HFF-Myc (cell line): ENCODE data around the gene FAAP100.

Source experiments
- DNase-seq: peaks from one replicate; pipeline ENCODE4 v3.0.0-alpha.2; 2011; ENCODE audit warnings: low read depth; ENCODE audit errors: extremely low read depth
- H3K4me3 ChIP-seq: replicated peaks from 2 replicates; pipeline ENCODE4 v1.5.1; 2011; ENCODE audit warnings: low read depth, mild to moderate bottlenecking, control low read depth, low read length
- TF ChIP-seq, protein P1 (sequence below): IDR thresholded peaks from 2 replicates; pipeline ENCODE4 v1.5.1; 2012; ENCODE audit warnings: mild to moderate bottlenecking, low read depth, low read length, control low read depth; ENCODE audit errors: missing control alignments

The FAAP100 gene

DNA sequence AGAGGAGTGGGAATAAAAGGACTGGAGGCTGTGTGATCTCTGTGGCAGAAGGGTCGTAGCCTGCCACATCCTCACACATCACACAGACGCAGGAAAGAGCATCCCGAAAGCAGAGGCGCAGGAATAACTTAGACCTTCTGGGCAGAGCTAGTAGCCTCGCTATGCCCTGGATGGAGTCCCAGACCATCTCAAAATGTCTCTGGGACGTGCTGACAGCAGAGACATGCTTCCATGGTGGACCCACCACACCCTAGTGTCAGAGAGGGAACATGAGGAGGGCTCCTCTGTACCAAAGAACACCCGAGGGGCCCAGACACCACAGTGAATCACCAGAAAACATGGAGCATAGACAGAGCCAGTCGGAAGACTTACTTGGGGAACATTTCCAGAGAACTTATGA lies 29.6 kb upstream of the FAAP100 start:
- no peak overlapping the region for H3K4me3 ChIP-seq
- TF ChIP-seq, protein P1, sequence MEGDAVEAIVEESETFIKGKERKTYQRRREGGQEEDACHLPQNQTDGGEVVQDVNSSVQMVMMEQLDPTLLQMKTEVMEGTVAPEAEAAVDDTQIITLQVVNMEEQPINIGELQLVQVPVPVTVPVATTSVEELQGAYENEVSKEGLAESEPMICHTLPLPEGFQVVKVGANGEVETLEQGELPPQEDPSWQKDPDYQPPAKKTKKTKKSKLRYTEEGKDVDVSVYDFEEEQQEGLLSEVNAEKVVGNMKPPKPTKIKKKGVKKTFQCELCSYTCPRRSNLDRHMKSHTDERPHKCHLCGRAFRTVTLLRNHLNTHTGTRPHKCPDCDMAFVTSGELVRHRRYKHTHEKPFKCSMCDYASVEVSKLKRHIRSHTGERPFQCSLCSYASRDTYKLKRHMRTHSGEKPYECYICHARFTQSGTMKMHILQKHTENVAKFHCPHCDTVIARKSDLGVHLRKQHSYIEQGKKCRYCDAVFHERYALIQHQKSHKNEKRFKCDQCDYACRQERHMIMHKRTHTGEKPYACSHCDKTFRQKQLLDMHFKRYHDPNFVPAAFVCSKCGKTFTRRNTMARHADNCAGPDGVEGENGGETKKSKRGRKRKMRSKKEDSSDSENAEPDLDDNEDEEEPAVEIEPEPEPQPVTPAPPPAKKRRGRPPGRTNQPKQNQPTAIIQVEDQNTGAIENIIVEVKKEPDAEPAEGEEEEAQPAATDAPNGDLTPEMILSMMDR, result no peak
- no peak for DNase-seq

DNA sequence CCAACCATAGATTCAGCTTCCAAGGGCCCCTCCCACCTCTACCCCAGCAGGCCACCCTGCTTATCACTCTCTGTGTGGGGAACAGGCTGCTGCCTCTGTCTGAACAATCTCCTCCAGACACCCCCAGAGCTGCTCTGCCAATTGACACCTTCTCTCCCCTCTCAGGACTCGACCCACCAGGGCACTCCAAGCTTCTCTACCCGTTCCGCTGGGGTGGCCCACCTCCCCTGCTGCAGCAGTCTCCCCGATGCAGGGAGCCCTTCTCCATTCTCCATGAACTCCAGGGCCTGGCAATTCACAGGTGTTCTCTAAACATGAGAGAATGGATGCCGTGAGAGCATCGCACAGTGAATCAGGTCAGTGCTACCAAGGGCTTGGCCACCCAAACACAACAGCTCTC lies 28.3 kb upstream of the FAAP100 start:
- no peak for DNase-seq
- TF ChIP-seq, protein P1, result no peak
- H3K4me3 ChIP-seq, result no peak overlapping the region

DNA sequence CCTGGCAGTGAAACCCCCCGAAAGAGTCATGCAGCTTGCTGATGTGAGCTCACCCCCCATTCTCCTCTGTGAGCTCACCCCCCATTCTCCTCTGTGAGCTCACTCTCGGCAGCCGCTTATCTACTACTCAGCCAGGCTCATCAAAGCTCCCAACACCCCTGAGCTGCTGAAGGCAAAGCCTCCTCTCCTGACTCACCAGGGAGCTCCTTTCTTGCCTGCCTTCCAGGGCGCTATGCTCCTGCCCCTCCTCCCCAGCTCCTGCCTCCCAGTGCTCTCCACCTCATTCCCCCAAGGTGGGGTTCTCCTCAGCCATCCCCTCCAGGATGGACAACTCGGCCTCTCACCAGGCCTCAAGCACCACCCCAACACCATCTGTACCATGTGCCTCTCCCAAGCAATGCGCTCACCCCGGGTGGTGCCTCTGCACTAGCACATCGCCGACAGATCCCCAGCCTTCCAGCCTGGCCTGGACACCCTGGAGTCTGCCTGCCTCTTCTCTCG lies 27.7 kb upstream of the FAAP100 start:
- DNase-seq, result no peak
- H3K4me3 ChIP-seq, result no peak overlapping the region
- TF ChIP-seq, protein P1, result no peak

DNA sequence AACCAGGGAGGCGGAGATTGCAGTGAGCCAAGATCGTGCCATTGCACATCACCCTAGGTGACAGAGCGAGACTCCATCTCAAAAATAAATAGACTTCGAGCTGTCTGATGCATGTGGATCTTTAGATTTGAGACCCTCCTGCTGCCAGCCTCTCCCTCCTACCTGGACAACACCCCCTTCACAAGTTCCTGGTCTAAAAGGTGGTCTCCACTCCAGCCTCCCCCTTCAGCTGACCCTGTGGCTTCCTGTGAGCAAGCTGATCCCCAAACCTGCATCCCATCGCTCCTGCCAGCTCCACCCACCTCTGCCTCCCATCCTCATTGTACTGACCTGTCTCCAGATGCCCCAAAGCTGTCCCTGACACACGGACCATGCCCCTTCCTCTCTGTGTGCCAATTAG lies 27.1 kb upstream of the FAAP100 start:
- no peak for DNase-seq
- no peak overlapping the region for H3K4me3 ChIP-seq
- TF ChIP-seq, protein P1, result no peak

DNA sequence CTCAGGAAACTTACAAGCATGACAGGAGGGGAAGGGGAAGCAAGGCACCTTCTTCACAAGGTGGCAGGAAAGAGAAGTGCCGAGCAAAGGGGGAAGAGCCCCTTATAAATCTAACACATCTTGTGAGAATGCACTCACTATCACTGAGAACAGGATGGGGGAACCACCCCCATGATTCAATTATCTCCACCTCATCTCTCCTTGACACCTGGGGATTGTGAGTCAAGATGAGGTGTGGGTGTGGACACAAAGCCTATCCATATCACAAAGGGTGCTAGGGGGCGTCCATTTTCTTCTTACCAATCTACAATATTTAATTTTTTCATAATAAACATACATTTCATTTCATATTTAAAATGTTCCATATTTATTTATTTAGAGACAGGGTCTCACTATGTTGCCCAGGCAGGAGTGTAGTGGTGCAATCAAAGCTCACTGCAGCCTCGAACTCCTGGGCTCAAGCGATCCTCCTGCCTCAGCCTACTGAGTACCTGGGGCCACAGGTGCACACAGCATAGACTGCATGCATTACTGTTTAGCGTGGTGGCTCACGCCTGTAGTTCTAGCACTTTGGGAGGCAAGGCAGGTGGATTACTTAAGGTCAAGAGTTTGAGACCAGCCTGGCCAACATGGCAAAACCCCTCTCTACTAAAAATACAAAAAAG lies 26.5 kb upstream of the FAAP100 start:
- TF ChIP-seq, protein P1, result no peak
- H3K4me3 ChIP-seq, result no peak overlapping the region
- no peak for DNase-seq

DNA sequence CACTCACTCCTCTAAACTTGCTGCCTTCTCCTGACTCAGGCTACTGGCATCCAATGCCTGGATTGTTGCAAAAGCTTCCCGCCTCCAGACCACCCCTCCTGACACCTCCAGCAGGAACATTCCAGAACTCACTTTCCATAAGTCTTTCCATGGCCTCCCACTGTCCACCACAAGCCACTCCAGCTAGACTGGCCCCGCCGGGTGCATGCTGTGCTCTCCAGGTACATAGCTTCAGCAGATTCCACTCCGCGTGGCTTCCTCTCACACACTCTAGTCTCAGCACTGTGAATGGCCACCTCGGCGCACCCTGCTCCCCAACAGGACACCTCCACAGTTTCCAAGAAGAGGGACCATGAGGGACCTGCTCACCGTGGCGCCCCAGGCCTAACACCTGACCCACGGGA lies 25.9 kb upstream of the FAAP100 start:
- TF ChIP-seq, protein P1, result no peak
- no peak overlapping the region for H3K4me3 ChIP-seq
- DNase-seq, result no peak
